GM21423 (cell line): ENCODE results near the gene ST14.
"Not testable (repeated sequence)": the region's sequence is repeated elsewhere in the genome, so short reads cannot be mapped to it uniquely, and the experiment has no call there.

ENCODE experiments used
- ATAC-seq: cut with Tn5 transposase; IDR thresholded peaks from one replicate; pipeline ENCODE4 v1.9.1; 2021; ENCODE audit warnings: mild to moderate bottlenecking, moderate library complexity; ENCODE audit not compliant: unreplicated experiment

Gene ST14

DNA sequence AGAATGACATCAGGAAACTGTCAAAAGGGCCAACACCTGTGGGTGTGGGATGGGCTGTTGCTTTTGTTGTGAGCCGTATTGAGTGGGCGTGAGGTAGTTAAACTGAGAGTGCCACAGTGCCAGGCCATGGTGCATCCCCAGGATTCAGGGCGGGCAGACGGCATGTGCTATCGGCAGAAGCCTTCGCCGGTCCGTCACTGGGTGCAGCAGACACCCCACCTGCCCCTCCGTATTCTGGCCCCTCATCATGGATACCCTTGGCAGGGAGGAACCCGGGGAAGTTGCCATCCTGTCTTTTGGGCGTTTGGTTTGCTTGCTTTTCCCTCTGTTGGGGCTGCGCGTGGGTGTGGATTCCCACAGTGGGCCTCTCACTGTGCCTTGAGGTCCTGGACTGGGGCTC, 27.5 kb downstream of the ST14 start:
- no peak for ATAC-seq

DNA sequence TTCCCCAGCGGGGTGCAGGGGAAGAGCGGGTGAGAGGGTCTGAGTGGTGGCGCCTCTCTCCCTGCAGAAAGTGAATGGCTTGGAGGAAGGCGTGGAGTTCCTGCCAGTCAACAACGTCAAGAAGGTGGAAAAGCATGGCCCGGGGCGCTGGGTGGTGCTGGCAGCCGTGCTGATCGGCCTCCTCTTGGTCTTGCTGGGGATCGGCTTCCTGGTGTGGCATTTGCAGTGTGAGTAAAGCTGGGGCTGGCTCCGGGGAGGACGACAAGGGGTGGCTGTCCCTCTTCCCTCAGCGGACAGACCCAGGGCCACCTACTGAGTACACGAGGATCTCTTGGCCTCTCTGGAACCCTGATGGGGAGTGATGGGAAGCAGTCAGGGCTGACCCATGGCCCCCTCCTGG, 28.5 kb downstream of the ST14 start:
- ATAC-seq = no peak

DNA sequence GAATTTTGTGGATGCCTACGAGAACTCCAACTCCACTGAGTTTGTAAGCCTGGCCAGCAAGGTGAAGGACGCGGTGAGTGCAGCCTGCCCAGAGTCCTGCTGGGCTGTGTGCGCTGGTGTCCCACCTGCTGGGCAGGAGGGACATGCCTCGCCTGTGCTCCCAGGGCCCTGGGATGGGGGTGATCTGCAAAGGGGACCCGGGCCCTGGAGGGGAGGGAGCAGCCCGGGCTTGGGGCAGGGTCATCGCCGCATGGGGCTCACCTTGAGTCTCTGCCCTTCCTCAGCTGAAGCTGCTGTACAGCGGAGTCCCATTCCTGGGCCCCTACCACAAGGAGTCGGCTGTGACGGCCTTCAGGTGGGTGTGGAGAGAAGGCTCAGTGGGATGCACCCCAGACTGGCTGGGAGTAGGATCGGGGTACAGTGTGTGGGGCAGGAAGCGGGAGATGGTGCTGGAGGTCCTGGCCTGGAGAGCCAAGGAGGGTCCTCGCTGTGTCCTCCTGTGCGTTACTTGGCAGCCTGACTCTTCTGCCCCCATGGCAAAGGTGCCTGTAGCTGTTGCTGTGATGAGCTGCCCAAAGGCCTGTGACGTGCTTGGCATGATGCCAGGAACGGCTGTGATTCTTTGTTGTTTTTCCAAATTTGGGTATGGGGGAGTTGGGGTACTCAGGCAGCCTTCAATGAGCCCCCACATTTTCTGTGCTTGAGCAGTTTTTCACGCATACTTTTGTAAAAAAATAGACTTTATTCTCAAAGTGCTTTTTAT, 29.2 kb downstream of the ST14 start:
- no peak for ATAC-seq

DNA sequence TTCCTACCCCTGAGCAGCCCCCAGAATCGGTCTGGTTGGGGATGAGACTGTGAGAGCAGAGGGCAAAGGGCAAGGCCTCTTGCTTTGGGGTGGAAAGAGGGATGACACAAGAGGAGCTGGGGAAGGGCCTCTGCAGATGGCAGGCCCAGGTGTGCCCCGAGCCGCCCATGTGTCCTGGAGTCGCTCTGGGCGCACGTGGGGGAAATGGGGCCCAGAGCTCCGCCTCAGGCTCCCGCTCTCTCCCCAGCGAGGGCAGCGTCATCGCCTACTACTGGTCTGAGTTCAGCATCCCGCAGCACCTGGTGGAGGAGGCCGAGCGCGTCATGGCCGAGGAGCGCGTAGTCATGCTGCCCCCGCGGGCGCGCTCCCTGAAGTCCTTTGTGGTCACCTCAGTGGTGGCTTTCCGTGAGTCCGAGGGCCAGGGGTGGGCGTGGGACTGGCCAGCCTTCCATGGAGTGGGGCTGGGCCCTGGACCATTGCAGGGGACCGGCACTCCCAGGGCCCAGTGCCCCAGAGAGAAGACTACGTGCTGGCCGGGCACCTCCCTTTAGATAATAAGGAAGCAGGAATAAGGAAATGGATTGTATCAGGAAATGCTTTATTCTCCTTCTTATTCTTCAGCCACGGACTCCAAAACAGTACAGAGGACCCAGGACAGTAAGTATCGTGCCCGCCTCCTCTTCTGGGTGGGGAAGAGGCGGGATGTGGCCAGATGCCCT, 30.1 kb downstream of the ST14 start:
- no peak for ATAC-seq

DNA sequence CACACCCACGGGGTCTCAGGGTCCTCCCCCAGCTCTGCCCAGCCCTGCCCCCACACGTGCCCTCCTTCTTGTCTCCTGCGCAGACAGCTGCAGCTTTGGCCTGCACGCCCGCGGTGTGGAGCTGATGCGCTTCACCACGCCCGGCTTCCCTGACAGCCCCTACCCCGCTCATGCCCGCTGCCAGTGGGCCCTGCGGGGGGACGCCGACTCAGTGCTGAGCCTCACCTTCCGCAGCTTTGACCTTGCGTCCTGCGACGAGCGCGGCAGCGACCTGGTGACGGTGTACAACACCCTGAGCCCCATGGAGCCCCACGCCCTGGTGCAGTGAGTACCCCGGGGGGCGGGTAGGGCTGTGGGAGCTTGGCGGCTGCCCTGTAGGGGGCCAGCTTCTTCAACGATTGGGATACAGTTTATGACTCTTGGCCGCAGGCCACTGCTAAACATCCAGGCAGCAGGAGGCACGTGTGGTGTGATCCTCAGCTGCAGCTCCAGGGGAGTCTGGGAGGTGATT, 30.8 kb downstream of the ST14 start:
- ATAC-seq = no peak

DNA sequence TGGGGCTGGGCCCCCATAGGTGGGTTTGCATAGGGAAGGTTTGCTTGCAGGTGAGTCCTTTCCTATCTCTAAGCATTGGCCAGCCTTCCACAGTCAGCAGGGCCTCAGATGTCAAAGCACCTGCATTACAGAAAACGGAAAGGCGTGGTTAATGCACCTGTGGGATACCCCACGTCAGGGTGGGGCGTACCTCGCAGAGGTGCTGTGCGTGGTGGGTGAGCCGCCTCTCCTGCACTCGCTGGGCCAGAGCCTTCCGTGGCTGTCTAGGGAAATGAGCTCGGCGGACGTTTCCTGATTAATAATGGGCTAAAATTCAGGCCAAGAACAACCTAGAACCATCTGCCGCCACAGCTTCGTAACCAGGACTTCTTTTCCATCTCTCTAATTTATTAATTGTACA, 32.3 kb downstream of the ST14 start:
- ATAC-seq = no peak

DNA sequence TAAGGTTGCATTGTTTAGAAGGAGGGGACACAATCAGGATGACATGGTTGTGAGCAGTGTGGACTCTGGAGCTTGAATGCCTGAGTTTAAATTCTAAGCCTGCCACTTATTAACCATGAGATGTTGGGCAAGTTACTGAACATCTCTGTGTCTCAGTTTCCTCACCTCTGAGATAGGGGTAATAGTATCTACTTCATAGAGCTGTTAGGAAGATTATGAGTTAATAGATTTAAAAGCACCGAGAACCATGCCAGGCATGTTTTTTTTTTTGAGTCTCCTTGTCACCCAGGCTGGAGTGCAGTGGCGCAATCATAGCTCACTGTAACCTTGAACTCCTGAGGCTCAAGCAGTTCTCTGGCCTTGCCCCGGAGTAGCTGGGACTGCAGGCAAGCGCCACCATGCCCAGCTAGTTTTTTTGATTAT, 33.3 kb downstream of the ST14 start:
- no peak for ATAC-seq

DNA sequence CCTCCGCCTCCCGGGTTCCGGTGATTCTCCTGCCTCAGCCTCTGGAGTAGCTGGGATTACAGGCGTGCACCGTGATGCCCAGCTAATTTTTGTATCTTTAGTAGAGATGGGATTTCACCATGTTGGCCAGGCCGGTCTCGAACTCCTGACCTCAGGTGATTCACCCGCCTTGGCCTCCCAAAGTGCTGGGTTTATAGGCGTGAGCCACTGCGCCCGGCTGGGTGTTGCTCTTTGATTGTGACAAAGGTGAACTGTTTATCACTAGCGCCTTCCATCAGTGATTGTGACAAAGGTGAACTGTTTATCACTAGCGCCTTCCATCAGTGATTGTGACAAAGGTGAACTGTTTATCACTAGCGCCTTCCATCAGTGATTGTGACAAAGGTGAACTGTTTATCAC, 34.0 kb downstream of the ST14 start:
- not testable (repeated sequence) for ATAC-seq

DNA sequence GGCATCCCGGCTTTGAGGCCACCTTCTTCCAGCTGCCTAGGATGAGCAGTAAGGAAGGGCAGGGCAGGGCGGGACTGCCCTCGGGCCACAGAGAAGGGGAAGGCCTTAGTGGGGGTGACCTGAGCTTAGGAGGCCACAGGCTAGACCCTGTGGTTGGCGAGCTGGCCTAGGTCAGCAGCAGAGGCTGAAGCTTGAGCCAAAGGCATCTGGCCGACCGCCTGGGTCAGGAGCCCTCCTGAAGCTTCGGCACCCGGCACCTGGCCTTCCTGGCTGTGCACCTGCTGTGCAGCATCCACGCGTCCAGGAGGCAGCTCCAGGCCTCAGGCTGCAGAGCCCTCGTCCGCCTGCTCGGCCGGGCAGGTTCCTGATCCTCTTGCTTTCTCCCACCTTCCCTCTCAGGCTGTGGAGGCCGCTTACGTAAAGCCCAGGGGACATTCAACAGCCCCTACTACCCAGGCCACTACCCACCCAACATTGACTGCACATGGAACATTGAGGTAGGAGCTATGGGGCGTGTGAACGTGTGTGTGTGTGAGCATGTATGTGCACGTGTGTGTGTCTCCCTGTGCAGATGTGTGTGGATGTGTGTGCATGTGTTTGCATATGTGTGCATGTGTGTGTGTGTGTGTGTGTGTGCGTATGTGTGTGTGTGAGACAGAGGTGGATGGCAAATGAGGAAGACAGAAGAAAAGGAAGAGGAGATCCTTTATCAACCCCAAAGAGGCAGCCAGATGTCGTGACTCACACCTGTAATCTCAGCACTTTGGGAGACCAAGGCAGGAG, 34.9 kb downstream of the ST14 start:
- ATAC-seq = no peak

DNA sequence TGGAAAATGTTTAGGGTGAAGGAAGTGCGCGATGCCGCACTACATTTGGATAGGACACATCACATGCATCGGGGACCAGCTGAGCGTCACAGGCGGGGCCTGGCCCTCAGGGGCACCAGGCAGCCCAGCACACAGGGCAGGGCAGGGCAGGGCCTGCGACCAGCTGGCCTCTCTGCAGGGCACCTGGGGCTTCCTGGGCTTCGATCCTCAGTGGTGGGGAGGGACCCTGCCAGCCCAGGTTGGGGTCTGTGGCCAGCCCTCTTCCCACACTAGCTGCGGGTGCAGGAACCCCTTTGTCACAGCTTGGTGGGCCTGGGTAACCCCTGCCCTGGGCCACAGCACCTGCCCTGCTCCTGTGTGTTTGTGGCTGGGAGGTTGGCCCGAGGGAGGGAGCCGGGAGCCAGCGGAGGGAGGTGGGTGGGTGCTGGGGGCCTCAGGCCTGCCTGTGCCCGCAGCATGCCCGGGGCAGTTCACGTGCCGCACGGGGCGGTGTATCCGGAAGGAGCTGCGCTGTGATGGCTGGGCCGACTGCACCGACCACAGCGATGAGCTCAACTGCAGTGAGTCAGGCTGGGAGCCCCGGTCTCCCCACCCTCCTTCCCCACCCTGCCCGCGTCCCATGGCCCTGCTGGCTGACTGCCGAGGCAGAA, 37.9 kb downstream of the ST14 start:
- no peak for ATAC-seq

DNA sequence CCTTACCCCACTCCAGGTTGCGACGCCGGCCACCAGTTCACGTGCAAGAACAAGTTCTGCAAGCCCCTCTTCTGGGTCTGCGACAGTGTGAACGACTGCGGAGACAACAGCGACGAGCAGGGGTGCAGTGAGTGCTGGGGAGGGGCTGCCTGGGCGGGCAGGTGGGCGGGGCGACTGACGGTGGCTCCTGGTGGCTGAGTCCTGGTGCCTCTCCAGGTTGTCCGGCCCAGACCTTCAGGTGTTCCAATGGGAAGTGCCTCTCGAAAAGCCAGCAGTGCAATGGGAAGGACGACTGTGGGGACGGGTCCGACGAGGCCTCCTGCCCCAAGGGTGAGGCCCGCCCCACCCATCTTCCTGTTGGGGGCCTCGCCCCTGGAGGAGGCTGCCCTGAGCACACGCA, 38.7 kb downstream of the ST14 start:
- ATAC-seq = no peak

DNA sequence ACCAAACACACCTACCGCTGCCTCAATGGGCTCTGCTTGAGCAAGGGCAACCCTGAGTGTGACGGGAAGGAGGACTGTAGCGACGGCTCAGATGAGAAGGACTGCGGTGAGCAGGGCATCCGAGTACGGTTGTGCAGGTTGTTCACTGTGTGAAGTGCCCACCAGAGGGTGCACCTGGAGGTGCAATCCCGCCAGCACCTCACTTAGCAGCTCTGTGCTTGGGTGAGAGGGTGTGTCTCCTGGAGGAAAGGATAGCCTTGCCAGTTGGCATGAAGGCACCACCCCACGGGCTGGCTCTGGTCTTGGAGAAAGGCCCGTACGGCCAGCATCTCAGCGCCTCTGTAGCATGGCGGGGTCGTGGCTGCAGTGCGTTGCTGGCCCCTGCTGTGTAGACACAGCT, 39.4 kb downstream of the ST14 start:
- no peak for ATAC-seq

DNA sequence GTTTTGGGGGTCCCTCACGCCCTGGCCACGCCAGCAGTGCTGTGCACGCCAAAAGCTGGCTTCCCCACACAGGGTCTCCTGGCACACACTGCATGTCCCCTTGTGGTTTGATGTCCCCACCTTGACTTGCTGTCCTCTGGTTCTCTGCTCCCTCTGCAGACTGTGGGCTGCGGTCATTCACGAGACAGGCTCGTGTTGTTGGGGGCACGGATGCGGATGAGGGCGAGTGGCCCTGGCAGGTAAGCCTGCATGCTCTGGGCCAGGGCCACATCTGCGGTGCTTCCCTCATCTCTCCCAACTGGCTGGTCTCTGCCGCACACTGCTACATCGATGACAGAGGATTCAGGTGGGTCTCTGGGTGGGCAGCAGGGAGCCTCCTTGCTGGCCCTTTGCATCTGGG, 40.2 kb downstream of the ST14 start:
- no peak for ATAC-seq

DNA sequence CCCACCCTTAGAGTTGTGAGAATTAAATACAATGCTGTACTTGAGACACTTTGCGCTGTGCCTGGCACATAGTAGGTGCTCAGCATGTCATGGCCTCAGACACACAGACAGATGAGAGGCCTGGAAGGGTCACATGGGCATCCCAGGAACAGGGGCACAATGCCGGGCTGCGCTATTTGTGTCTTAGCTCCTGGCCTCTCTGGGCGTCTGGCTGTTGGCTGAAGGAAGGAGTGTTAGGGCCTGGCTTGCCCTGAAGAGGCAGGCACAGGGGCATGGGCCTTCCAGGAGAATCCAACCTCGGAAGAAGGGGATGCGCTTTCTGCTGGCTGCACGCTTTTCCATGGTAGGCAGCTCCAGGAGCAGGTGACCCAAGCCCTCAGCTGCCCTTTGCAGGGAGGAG, 41.4 kb downstream of the ST14 start:
- ATAC-seq = no peak

DNA sequence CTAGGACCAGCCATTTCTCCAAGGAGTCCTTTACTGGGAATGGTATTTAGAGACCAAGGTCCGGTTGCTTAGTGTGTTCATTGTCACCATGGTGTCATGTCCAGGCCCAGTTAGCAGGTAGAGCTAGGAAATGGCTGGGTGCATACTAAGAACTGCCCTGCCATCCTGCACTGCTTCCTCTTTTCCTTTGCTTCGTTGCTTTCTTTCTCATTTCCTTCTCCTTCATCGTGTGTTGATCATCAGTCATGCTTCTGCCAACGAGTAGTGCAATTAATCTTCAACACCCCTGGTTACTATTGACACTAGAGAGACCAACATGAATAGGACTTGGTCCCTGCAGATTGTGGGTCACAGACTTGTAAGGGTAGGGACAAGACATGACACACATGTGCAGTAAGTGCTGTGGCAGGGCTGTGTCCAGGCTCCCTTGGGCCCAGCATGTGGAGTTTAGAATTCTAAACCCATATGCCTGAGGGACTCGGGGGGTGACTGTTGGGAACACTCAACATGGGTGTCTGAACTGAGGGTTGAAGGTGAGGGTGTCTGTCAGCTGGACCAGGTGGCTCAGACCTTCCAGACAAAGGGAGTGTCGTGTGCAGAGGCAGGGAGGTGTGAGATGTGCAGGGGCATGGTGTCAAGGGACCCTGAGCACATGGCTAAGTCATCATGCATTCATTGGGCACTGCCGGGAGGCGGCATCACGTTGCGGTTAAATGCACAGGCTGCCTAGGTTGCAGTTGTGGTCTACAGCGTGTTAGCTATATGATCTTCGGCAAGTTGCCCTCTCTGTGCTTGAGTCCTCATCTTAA, 42.6 kb downstream of the ST14 start:
- ATAC-seq = no peak

DNA sequence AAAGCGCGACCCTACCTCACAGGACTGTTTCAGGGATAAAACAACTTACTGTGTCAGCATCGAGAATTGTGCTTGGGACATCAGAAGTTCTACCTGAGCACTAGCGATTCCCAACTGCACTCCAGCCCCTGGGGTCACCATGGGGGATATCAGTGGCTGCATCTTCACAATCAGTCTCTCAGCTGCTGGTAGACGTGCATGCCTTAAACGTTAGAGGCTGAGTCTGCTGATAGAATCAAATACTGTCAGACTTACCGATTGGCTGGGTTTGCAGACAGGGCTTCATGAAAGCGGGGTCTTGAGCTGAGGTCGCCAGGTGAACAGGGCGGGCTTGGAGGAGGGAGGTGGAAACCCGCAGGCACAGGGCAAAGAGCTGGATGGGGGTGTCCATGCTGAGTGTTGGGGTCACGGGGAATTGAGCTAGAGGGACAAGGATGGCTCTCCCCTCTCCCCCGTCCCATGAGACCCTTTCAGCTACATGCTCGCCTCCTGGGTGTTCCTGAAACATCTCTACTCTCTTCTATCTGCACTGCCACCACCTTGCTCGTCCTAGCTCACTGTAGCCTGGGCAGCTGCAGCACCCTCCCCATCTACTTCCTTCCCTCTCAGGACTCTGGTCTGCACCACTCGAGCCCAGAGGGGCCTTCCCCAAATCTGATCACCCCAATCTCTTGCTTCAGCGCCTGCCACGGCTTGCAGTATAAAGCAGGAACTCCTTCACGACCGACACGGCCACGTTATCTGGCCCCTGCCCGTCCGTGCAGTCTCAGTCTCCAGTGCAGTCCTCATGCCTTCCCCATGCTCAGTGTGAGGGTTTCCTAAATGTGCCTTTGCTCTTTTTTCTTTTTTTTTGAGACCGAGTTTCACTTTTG, 43.5 kb downstream of the ST14 start:
- no peak for ATAC-seq

DNA sequence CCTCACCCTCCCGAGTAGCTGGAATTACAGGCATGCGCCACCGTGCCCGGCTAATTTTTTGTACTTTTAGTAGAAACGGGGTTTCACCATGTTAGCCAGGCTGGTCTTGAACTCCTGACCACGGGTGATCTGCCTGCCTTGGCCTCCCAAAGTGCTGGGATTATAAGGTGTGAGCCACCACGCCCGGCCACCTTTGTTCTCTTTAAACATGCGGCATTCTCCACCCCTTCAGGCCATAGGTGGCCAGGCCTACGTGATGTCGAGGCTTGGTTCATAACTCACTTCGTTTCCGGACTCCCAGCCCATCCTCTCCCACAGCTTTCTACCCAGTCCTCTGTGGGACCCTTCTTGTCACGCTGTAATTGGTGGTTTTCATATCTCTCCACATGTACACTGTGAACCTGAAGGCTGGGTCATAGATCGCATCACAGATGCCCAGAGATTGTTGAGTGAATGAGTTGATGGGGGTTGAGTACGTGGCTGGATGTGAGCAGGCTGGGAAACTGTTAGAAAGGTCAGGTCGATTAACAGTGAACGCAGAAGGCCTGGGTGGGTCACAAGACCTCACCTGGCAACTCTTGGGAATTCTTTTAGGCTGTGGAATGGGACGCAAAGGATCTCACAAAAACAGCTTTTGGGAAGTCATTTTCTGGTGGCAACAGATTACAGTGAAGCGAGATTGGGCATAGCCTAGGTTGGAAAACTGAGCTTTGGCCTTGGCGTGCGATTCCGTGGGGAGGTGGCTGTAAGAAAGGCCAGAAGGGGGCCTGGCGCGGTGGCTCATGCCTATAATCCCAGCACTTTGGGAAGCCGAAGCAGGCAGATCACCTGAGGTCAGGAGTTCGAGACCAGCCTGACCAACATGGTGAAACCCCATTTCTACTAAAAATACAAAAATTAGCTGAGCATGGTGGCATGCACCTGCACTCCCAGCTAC, 44.5 kb downstream of the ST14 start:
- ATAC-seq = no peak

DNA sequence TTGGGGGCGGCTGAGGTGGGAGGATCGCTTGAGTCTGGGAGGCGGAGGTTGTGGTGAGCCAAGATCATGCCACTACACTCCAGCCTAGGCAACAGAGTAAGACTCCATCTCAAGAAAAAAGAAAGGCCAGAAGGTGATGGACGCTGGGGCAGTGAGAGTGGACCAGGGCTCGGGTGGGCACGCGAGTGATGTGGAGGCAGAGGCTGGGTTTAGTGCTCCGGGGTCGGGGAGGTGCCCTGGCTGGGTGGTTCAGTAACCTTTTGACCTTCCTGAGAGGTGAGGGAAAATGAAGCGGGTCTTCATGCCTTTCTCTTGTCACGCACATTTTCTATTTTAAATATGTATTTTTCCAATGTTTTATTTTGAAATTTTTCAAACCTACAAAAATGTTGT, 45.1 kb downstream of the ST14 start:
- no peak for ATAC-seq
